Stimulated activated naive CD4-positive, alpha-beta T cell treated with Interleukin-2 at 50 U/mL for 16 hours (primary cell): ENCODE data around the gene NUP50.

Source experiments
- DNase-seq: peaks from one replicate; lab custom pipeline; 2025; lab: John Stamatoyannopoulos, UW

The NUP50 gene, protein sequence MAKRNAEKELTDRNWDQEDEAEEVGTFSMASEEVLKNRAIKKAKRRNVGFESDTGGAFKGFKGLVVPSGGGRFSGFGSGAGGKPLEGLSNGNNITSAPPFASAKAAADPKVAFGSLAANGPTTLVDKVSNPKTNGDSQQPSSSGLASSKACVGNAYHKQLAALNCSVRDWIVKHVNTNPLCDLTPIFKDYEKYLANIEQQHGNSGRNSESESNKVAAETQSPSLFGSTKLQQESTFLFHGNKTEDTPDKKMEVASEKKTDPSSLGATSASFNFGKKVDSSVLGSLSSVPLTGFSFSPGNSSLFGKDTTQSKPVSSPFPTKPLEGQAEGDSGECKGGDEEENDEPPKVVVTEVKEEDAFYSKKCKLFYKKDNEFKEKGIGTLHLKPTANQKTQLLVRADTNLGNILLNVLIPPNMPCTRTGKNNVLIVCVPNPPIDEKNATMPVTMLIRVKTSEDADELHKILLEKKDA

GRCh38 chr22:45163451-45164269, at the start of gene NUP50:
Gene NUP50 (plus strand): TSS chr22:45163925. CDS start chr22:45168178, 4,253 bp downstream.
- DNase-seq = peak; percentile 90

DNA sequence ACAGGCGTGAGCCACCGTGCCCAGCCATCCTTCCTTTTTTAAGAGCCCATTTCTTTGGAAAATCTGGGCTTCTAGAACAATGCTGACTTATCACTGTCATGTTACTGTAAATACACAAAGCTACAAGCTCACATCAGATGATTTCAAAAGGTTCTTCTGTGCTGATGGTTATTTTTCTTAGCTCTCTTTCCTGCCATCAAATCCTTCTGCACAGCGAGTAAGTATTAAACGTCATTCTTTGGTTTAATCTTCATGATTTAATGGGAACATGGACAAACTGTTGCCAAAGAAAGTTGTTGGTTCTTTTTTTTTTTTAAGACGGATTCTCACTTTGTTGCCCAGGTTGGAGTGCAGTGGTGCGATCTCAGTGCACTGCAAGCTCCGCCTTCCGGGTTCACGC, 43.3 kb upstream of the NUP50 start:
- no peak for DNase-seq

DNA sequence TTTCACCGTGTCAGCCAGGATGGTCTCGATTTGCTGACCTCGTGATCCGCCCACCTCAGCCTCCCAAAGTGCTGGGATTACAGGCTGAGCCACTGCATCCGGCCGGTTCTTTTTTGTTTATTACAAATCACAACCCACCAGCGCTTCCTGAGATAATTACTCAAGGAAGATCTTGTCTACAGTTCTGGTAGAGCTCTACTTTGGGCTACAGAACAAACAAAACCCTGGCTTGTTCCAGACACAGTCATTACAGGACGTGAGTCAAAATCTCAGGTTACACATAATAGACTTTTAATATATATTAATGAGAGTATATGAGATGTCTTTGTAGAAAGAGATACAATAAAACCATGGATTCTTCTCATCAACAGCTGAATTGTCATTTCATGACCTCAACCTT, 42.8 kb upstream of the NUP50 start:
- DNase-seq = no peak

GRCh38 chr22:45124176-45124847, 39.4 kb upstream of the NUP50 start:
- no peak for DNase-seq

- no peak for DNase-seq
Measured at GRCh38 chr22:45125188-45125587, 38.5 kb upstream of the NUP50 start.

GRCh38 chr22:45127866-45128265, 35.9 kb upstream of the NUP50 start:
- DNase-seq = no peak

- DNase-seq = peak; percentile 8
Measured at GRCh38 chr22:45129703-45130524, 33.8 kb upstream of the NUP50 start.

GRCh38 chr22:45130891-45131290, 32.8 kb upstream of the NUP50 start:
- no peak for DNase-seq

- DNase-seq = no peak
Measured at GRCh38 chr22:45131749-45132148, 32.0 kb upstream of the NUP50 start.

DNA sequence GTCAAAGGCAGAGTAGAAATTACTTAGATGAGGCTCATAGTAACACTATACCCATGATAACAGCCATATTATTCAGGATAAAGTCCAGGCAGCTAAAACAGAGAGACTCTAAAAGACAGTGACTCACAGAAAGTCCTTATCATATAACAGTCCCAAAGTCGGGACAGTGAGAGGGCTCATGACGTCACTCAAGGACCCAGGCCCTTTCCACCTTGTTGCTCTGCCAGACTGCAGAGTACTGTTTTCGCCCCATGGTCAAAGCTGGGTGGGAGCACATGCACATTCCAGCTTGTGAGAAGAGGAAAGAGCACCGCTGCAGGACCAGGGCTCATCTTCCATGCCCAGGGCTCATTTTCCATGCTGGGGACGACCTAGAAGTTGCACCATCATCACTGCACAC, 29.4 kb upstream of the NUP50 start:
- no peak for DNase-seq

- DNase-seq = no peak
Measured at GRCh38 chr22:45136594-45136993, 27.1 kb upstream of the NUP50 start.

- no peak for DNase-seq
Measured at GRCh38 chr22:45139693-45140092, 24.0 kb upstream of the NUP50 start.

GRCh38 chr22:45142376-45142775, 21.3 kb upstream of the NUP50 start:
- DNase-seq = no peak

DNA sequence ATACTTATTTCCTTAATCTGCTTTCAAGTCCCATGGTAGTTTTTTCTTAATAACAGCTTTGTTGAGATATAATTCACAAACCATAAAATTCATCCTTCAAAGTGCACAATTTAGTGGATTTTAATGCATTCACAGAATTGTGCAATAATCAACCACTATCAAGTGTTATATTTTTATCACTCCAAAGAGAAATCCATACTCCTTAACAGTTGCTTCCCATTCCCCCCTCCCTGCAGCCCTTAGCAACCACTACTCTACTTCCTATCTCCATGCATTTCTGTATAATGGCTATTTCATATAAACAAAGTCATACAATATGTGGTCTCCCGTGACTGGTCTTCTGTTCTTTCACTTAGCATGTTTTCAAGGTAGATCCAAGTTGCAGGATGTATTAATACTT, 18.8 kb upstream of the NUP50 start:
- DNase-seq = no peak

DNA sequence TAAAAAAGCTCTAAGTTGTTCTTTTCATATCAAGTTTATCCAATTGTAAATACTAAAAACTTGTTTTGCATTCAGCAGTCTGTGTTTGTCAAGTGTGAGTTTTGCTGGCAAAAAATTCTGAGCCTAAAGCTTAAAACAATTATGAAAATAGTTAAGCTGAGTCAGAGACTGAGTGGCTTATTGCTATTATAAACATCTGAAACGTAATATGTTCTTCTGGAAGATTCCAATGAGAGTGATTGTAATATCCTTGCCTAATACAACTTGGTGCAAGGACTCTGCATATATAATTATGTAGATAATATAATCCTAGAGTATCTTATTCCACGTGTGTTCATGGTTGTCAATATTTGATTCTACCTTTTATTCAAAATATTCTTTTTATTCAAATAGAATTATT, 14.1 kb upstream of the NUP50 start:
- DNase-seq = no peak

DNA sequence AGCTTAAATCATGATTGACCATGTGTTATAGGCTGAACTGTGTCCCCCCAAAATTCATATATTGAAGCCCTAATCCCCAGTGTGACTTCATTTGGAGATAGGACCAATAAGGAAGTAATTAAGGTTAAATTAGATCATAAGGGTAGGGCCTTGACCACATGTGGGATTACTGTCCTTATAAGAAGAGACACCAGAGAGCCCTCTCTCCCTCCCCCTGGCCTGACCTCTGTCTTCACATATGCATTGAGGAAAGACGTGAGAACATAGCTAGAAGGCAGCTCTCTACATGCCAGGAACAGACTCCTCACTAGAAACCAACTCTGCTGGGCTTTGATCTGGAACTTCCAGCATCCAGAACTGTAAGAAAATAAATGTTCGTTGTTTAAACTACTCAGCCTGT, 13.6 kb upstream of the NUP50 start:
- no peak for DNase-seq

- DNase-seq = no peak
Measured at GRCh38 chr22:45151503-45151902, 12.2 kb upstream of the NUP50 start.

DNA sequence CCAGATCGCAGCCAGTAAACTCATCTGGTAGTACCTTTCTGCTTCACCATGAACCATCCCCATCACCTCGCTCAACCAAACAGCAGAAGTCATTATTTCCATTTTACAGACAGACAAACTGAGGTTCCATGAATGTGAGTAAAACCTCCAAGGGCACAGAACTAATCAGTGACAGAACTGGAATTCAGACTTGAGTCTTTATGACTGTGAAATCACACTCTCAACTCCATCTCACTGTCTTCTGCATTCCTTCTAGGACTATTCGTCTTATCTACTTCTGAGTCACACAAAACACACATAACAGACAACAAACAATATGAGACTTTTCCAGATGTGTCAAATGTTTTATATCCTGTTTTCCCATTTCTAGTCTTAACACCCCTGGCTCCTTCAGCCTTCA, 9.3 kb upstream of the NUP50 start:
- DNase-seq = no peak

DNA sequence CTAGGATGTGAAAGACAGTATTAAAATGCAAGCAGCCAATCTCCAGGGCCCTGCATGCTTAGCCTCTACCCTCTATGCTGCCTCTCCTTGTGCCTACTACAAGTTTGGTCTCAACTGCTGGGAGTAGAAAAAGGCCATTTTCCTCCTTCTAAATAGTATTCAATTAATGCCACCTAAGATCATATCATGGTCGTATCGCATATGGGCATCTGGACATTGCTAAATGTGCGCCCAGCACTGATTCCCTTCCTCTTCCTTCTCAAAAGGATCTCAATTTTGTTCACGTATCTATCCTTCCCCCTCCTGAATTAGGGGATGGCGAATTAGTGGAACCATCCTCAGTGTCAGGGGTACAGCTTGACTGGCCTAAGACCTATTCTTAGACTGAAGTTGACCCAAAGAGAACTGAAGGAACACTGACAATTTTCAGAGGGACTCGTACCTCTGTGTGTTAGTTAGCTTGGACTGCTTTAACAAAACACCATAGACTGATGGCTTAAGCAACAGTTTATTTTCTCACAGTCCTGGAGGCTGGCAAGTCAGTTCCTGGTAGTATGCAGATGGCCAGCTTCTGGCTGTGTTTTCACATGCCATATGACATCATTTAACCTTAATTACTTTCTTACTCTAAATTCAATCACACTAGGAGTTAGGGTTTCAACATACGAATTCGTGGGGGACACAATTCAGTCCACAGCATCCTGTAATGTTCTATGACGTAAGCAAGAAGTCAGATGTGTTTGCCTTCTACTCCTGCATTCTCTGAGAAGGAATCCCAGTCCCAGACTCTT, 8.5 kb upstream of the NUP50 start:
- no peak for DNase-seq

- DNase-seq = no peak
Measured at GRCh38 chr22:45157907-45158306, 5.8 kb upstream of the NUP50 start.
